ENCODE results near the gene SLC5A6.

The SLC5A6 gene

GRCh38 chr2:27236626-27237025, 24.6 kb upstream of the SLC5A6 start:
- DNase-seq (ENCODE audit: low read depth): no peak

GRCh38 chr2:27236136-27236535, 24.1 kb upstream of the SLC5A6 start:
- no peak for DNase-seq (ENCODE audit: low read depth)

GRCh38 chr2:27233341-27233740, 21.3 kb upstream of the SLC5A6 start:
- no peak for DNase-seq (ENCODE audit: low read depth)

- DNase-seq (ENCODE audit: low read depth): no peak
Measured at GRCh38 chr2:27231921-27232320, 19.9 kb upstream of the SLC5A6 start.

- no peak for DNase-seq (ENCODE audit: low read depth)
Measured at GRCh38 chr2:27227501-27227900, 15.4 kb upstream of the SLC5A6 start.

GRCh38 chr2:27225526-27225925, 13.5 kb upstream of the SLC5A6 start:
- DNase-seq (ENCODE audit: low read depth): no peak

GRCh38 chr2:27223416-27223815, 11.3 kb upstream of the SLC5A6 start:
- no peak for DNase-seq (ENCODE audit: low read depth)

- no peak for DNase-seq (ENCODE audit: low read depth)
Measured at GRCh38 chr2:27222407-27222806, 10.3 kb upstream of the SLC5A6 start.

- DNase-seq (ENCODE audit: low read depth): no peak
Measured at GRCh38 chr2:27221166-27221565, 9.1 kb upstream of the SLC5A6 start.

GRCh38 chr2:27220091-27220490, 8.0 kb upstream of the SLC5A6 start:
- no peak for DNase-seq (ENCODE audit: low read depth)

- no peak for DNase-seq (ENCODE audit: low read depth)
Measured at GRCh38 chr2:27219091-27219490, 7.0 kb upstream of the SLC5A6 start.

- DNase-seq (ENCODE audit: low read depth): no peak
Measured at GRCh38 chr2:27218614-27219013, 6.5 kb upstream of the SLC5A6 start.

- DNase-seq (ENCODE audit: low read depth): peak; percentile 19
Measured at GRCh38 chr2:27217173-27218121, 5.4 kb upstream of the SLC5A6 start, which contains the start of gene CAD. Gene CAD (plus strand): TSS chr2:27217369. CDS start chr2:27217552, 183 bp downstream.

GRCh38 chr2:27216416-27217137, 4.5 kb upstream of the SLC5A6 start:
- no peak for DNase-seq (ENCODE audit: low read depth)

- no peak for DNase-seq (ENCODE audit: low read depth)
Measured at GRCh38 chr2:27214941-27215340, 2.9 kb upstream of the SLC5A6 start.

GRCh38 chr2:27212626-27213471, 781 bp upstream of the SLC5A6 start:
- DNase-seq (ENCODE audit: low read depth): peak; percentile 35

- no peak for DNase-seq (ENCODE audit: low read depth)
Measured at GRCh38 chr2:27211241-27211942, 676 bp downstream of the SLC5A6 start.

- DNase-seq (ENCODE audit: low read depth): no peak
Measured at GRCh38 chr2:27209621-27210401, 2.3 kb downstream of the SLC5A6 start.

GRCh38 chr2:27208486-27209050, 3.5 kb downstream of the SLC5A6 start:
- DNase-seq (ENCODE audit: low read depth): no peak

- no peak for DNase-seq (ENCODE audit: low read depth)
Measured at GRCh38 chr2:27206346-27206745, 5.7 kb downstream of the SLC5A6 start.

Measured in GM04503 (cell line).